Erythroblast (primary cell): Measurements from ENCODE around the gene DTX4.

Experiments used
- GATA1 ChIP-seq: IDR thresholded peaks from 2 replicates; pipeline ENCODE4 v1.6.1; 2011; ENCODE audit warnings: low read depth, mild to moderate bottlenecking, control low read depth, low read length, moderate library complexity
- POLR2A ChIP-seq: IDR thresholded peaks from 2 replicates; pipeline ENCODE4 v1.6.1; 2011; ENCODE audit warnings: mild to moderate bottlenecking, low read length

- TF ChIP-seq POLR2A, result no peak
- TF ChIP-seq GATA1, result no peak
These were observed 68.4 kb downstream of the DTX4 start for GRCh38 chr11:59240322-59240721.
